ENCODE results near the gene DLGAP1.
A peak's percentile ranks its signal among the peaks of the same experiment; 100 is the strongest.
"Not testable (repeated sequence)": the region's sequence is repeated elsewhere in the genome, so short reads cannot be mapped to it uniquely, and the experiment has no call there.

The DLGAP1 gene

GRCh38 chr18:3710712-3711301, 744.3 kb downstream of the DLGAP1 start:
- TF ChIP-seq, protein P1, sequence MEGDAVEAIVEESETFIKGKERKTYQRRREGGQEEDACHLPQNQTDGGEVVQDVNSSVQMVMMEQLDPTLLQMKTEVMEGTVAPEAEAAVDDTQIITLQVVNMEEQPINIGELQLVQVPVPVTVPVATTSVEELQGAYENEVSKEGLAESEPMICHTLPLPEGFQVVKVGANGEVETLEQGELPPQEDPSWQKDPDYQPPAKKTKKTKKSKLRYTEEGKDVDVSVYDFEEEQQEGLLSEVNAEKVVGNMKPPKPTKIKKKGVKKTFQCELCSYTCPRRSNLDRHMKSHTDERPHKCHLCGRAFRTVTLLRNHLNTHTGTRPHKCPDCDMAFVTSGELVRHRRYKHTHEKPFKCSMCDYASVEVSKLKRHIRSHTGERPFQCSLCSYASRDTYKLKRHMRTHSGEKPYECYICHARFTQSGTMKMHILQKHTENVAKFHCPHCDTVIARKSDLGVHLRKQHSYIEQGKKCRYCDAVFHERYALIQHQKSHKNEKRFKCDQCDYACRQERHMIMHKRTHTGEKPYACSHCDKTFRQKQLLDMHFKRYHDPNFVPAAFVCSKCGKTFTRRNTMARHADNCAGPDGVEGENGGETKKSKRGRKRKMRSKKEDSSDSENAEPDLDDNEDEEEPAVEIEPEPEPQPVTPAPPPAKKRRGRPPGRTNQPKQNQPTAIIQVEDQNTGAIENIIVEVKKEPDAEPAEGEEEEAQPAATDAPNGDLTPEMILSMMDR (IDR thresholded peaks at IDR 0.05; ENCODE audit: extremely low read depth, insufficient read depth, missing control alignments) = no peak
- DNase-seq (ENCODE audit: low spot score) = no peak
- in situ Hi-C loops (cut with MboI; ENCODE audit: low pct_unique_long_range_greater_than_20kb, low sequenced_read_pairs, unreplicated experiment) = no loop called here

DNA sequence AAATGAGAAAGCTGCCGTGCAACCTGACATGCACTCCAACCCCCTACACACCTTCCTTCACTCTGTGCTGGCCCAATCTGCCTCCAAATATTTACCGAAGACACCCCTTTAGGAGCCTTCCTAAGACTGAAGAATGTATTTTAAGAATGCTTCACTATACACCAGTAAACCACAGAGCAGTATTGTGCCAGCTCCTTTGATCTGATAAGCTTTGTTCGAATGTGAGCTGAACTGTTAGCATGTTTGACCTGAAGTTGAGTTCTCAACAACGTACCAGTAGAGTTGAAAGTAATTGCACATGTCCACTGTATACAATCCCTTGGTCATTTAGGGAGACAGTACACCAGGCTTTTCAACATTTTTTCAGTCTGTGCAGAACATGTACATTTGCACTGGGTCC, 745.9 kb downstream of the DLGAP1 start:
- TF ChIP-seq, protein P1 (IDR thresholded peaks at IDR 0.05; ENCODE audit: extremely low read depth, insufficient read depth, missing control alignments) = no peak
- no peak for DNase-seq (ENCODE audit: low spot score)
- in situ Hi-C loops (cut with MboI; ENCODE audit: low pct_unique_long_range_greater_than_20kb, low sequenced_read_pairs, unreplicated experiment) = no loop called here

DNA sequence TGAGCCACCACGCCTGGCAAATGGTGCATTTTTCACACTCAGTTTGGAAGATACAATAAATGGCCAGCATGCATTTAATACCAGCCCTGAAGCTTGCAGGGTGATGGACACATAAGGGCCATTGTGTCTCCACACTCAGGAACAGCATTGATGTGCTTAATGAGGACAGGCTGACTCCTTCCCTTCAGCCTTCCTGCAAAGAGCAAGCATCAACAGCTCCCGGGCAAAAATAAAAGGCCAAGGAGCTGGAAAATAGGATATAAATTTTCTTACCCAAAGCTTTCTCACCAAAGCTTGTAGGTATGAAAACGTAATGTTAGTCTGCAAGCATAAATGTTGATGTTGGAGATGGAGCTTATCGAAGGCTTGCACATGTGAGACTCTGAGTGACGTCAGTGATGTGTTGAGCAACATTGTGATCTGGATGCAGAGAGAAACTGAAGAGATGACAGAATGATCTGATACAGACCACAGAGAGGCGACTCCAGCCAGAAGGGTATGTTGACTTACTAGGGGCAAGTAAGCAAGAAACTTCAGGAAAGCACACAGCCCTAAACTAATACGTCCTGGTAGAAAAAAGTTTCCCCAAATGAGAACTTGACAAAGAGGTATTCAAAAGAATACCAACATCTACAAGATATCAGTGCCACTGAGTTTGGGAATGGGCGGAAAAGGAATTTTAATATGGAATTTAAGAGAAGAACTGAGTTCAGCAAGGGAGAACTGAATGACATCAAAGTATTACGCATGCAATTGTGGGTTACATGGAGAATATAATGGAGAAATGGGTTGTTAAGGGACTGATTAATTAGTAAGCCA, 748.6 kb downstream of the DLGAP1 start:
- no peak for DNase-seq (ENCODE audit: low spot score)
- TF ChIP-seq, protein P1 (IDR thresholded peaks at IDR 0.05; ENCODE audit: extremely low read depth, insufficient read depth, missing control alignments) = no peak
- in situ Hi-C loops (cut with MboI; ENCODE audit: low pct_unique_long_range_greater_than_20kb, low sequenced_read_pairs, unreplicated experiment) = no loop called here

- TF ChIP-seq, protein P1 (IDR thresholded peaks at IDR 0.05; ENCODE audit: extremely low read depth, insufficient read depth, missing control alignments) = no peak
- in situ Hi-C loops (cut with MboI; ENCODE audit: low pct_unique_long_range_greater_than_20kb, low sequenced_read_pairs, unreplicated experiment) = no loop called here
- DNase-seq (ENCODE audit: low spot score) = no peak
These were observed 750.4 kb downstream of the DLGAP1 start for GRCh38 chr18:3704556-3705344.

- in situ Hi-C loops (cut with MboI; ENCODE audit: low pct_unique_long_range_greater_than_20kb, low sequenced_read_pairs, unreplicated experiment) = no loop called here
- peak; percentile 26 for DNase-seq (ENCODE audit: low spot score)
- TF ChIP-seq, protein P1 (IDR thresholded peaks at IDR 0.05; ENCODE audit: extremely low read depth, insufficient read depth, missing control alignments) = peak; percentile 67
These were observed 751.4 kb downstream of the DLGAP1 start for GRCh38 chr18:3703732-3704176.

DNA sequence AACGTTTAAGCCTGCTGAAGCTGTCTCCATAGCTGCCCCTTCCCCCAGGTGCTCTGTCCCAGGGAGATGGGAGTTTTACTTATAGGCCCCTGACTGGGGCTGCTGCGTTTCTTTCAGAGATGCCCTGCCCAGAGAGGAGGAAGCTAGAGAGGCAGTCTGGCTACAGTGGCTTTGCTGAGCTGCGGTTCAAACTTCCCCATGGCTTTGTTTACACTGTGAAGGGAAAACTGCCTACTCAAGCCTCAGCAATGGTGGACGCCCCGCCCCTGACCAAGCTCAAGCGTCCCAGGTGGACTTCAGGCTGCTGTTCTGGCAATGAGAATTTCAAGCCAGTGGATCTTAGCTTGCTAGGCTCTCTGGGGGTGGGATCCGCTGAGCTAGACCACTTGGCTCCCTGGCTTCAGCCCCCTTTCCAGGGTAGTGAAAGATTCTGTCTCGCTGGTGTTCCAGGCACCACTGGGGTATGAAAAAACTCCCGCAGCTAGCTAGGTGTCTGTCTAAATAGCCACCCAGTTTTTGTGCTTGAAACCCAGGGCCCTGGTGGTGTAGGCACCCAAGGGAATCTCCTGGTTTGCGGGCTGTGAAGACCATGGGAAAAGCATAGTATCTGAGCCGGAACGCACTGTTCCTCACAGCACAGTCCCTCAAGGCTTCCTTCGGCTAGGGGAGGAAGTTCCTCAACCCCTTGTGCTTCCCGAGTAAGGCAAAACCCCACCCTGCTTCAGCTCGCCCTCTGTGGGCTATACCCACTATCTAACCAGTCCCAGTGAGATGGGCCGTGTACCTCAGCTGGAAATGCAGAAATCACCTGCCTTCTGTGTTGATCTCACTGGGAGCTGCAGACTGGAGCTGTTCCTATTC, 755.2 kb downstream of the DLGAP1 start:
- DNase-seq (ENCODE audit: low spot score); in situ Hi-C loops (cut with MboI; ENCODE audit: low pct_unique_long_range_greater_than_20kb, low sequenced_read_pairs, unreplicated experiment): not testable (repeated sequence)

GRCh38 chr18:3694030-3694778, 760.9 kb downstream of the DLGAP1 start:
- DNase-seq (ENCODE audit: low spot score); in situ Hi-C loops (cut with MboI; ENCODE audit: low pct_unique_long_range_greater_than_20kb, low sequenced_read_pairs, unreplicated experiment): not testable (repeated sequence)

Data from GM13977 (cell line).